ENCODE results near the gene DDX23.

DNA sequence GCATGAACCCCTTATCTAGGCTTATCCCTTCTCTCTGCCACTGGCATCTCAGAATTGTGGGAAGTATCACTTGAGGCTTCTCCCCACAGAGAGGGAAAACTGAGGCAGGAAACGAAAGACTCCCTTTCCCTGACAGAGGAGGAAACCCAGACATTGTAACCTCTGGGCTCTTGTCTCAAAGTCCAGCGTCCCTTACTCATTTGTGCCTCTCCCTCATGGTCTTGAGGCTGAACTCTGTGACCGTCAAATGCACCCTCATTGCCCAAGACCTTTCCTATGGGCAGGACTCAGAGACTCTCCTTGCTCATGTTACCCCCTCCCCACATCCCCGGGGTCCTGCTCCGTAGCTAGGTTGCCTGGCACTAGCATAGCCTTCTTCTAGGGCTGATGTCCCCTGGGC is 29.8 kb downstream of the DDX23 start:
- TF ChIP-seq, protein P1, sequence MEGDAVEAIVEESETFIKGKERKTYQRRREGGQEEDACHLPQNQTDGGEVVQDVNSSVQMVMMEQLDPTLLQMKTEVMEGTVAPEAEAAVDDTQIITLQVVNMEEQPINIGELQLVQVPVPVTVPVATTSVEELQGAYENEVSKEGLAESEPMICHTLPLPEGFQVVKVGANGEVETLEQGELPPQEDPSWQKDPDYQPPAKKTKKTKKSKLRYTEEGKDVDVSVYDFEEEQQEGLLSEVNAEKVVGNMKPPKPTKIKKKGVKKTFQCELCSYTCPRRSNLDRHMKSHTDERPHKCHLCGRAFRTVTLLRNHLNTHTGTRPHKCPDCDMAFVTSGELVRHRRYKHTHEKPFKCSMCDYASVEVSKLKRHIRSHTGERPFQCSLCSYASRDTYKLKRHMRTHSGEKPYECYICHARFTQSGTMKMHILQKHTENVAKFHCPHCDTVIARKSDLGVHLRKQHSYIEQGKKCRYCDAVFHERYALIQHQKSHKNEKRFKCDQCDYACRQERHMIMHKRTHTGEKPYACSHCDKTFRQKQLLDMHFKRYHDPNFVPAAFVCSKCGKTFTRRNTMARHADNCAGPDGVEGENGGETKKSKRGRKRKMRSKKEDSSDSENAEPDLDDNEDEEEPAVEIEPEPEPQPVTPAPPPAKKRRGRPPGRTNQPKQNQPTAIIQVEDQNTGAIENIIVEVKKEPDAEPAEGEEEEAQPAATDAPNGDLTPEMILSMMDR (IDR thresholded peaks at IDR 0.05 in 8 of 11, conservative IDR thresholded peaks at IDR 0.05 in 3 of 11), result no peak
- TF ChIP-seq POLR2A (IDR thresholded peaks at IDR 0.05) (no peak), POLR2AphosphoS5 (IDR thresholded peaks at IDR 0.05) (no peak)

All from spleen (tissue), 7 donors.